Endodermal cell (in vitro differentiated cells): ENCODE data around the gene ZNF827. TPM values are rescaled to one million over a fixed set of nuclear protein-coding genes. Genes with fewer than 3 reads are reported as not detected.

Source experiments
- DNase-seq: peaks from one replicate; pipeline ENCODE4 v3.0.0-alpha.2; 2017
- H3K27ac ChIP-seq: 2 replicates; pipeline ENCODE4 v1.5.1; 2013; ENCODE audit warnings: mild to moderate bottlenecking, low read depth, low read length, moderate library complexity
- H3K27me3 ChIP-seq: 2 replicates; pipeline ENCODE4 v1.6.1; 2013; ENCODE audit warnings: mild to moderate bottlenecking, low read length, moderate library complexity; ENCODE audit not compliant: insufficient read depth, control insufficient read depth, poor library complexity, severe bottlenecking
- H3K36me3 ChIP-seq: 2 replicates; pipeline ENCODE4 v1.7.0; 2013; ENCODE audit warnings: mild to moderate bottlenecking, low read length, moderate library complexity; ENCODE audit not compliant: control insufficient read depth, insufficient read depth
- H3K4me1 ChIP-seq: one replicate; pipeline ENCODE4 v1.7.0; 2013; ENCODE audit warnings: low read length; ENCODE audit not compliant: control insufficient read depth, insufficient read depth
- H3K4me3 ChIP-seq: 2 replicates; pipeline ENCODE4 v1.5.1; 2013; ENCODE audit warnings: mild to moderate bottlenecking, low read length, moderate library complexity
- H3K9ac ChIP-seq: 2 replicates; pipeline ENCODE4 v1.6.1; 2013; ENCODE audit warnings: mild to moderate bottlenecking, low read length, moderate library complexity; ENCODE audit not compliant: poor library complexity, severe bottlenecking; ENCODE audit errors: extremely low read depth
- H3K9me3 ChIP-seq: 2 replicates; pipeline ENCODE4 v1.6.1; 2013; ENCODE audit warnings: mild to moderate bottlenecking, low read length, moderate library complexity; ENCODE audit not compliant: control insufficient read depth
- H3K27ac Mint-ChIP-seq: 2 replicates; pipeline ENCODE4 v1.8.0; 2020; ENCODE audit warnings: mixed read lengths
- H3K27me3 Mint-ChIP-seq: 2 replicates; pipeline ENCODE4 v1.8.0; 2021; ENCODE audit warnings: mild to moderate bottlenecking, mixed read lengths; ENCODE audit not compliant: insufficient read depth
- H3K36me3 Mint-ChIP-seq: 2 replicates; pipeline ENCODE4 v1.8.0; 2020; ENCODE audit warnings: low read depth, mixed read lengths
- H3K4me1 Mint-ChIP-seq: 2 replicates; pipeline ENCODE4 v1.8.0; 2020; ENCODE audit warnings: mixed read lengths
- H3K4me3 Mint-ChIP-seq: 2 replicates; pipeline ENCODE4 v1.8.0; 2020; ENCODE audit warnings: mild to moderate bottlenecking, moderate library complexity, mixed read lengths
- H3K9me3 Mint-ChIP-seq: 2 replicates; pipeline ENCODE4 v1.8.0; 2020; ENCODE audit warnings: mild to moderate bottlenecking, mixed read lengths
- CTCF ChIP-seq: fragments of 200-600 bp; sonication (generic); conservative IDR thresholded peaks from 2 replicates; pipeline ENCODE4 v1.5.0; 2021; ENCODE audit warnings: antibody characterized with exemption, mild to moderate bottlenecking
- WGBS, 2 experiments: methylation state at CpG; one replicate each; pipeline versions ENCODE4 v1.1.5 to v1.1.7; 2013; ENCODE audit warnings: missing lambda C conversion rate in 2 of 2, mixed read lengths in 1 of 2; ENCODE audit not compliant: insufficient coverage in 1 of 2, insufficient read length in 1 of 2; 5-methylcytosine and 5-hydroxymethylcytosine counted together
- total RNA-seq, 2 donors: library from RNA; stranded (reverse); fragmentation: NEBNext Ultra II Directional in 1 of 2; extraction: Animal tissue kit (Norgen Biotek cat#: 25700) in 1 of 2; gene quantifications; 2 replicates in 1 of 2; 3 replicates in 1 of 2; pipeline ENCODE4 v1.2.1, GENCODE V29; 2021

The ZNF827 gene
- total RNA-seq, 2 donors from 2014 or later: 33.0 to 34.9 TPM

DNA sequence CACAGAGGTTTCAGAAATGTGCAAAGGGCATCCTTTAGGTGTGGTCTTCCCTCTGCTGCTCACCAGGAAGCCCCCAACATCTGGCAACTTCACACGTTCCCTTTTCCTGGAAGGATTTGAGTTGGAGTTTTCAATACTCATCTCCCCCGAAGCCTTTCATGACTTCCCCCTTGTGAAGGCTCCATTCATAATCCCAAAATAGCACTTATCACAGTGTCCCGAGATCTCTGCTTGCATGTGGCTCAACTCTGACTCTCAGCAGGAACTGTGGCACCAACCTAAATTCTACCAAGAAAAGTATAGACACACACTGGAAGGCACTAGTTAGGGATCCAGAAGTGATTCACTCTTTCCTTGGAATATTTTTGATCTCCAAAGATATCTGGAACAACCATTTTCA is 40.5 kb upstream of the ZNF827 start:
- 71 to 83% methylated on average over 2 to 3 of the region's 3 CpGs for WGBS, 2 experiments
- Histone ChIP-seq H3K27me3 (peaks cover 35% of the 10 kb centered on the region), H3K9ac (no peak overlapping the region), H3K36me3 (no peaks in the 10 kb centered on the region), H3K27ac (no peak overlapping the region), H3K4me3 (no peak overlapping the region), H3K9me3 (no peaks in the 10 kb centered on the region), H3K4me1 (peaks cover 9% of the 10 kb centered on the region)
- no peak for TF ChIP-seq CTCF
- peaks cover 30% of the 10 kb centered on the region for H3K27me3 Mint-ChIP-seq
- no peak overlapping the region for H3K27ac Mint-ChIP-seq
- H3K36me3 Mint-ChIP-seq: no peaks in the 10 kb centered on the region
- H3K4me3 Mint-ChIP-seq: no peak overlapping the region
- H3K4me1 Mint-ChIP-seq: peaks cover 12% of the 10 kb centered on the region
- no peak for DNase-seq
- no peaks in the 10 kb centered on the region for H3K9me3 Mint-ChIP-seq

- H3K4me3 ChIP-seq: no peak overlapping the region
- H3K27me3 ChIP-seq: peaks cover 24% of the 10 kb centered on the region
- no peak for TF ChIP-seq CTCF
- H3K9me3 ChIP-seq: no peaks in the 10 kb centered on the region
- H3K9ac ChIP-seq: no peak overlapping the region
- Mint-ChIP-seq H3K4me3 (no peak overlapping the region), H3K27ac (no peak overlapping the region), H3K4me1 (peaks cover 12% of the 10 kb centered on the region), H3K36me3 (no peaks in the 10 kb centered on the region), H3K27me3 (peaks cover 28% of the 10 kb centered on the region), H3K9me3 (no peaks in the 10 kb centered on the region)
- WGBS, 2 experiments: 91 to 96% methylated on average over 4 of the region's 4 CpGs
- H3K27ac ChIP-seq: no peak overlapping the region
- no peak for DNase-seq
- no peaks in the 10 kb centered on the region for H3K36me3 ChIP-seq
- H3K4me1 ChIP-seq: peaks cover 9% of the 10 kb centered on the region
Observed at GRCh38 chr4:145976680-145977079, 38.1 kb upstream of the ZNF827 start.

DNA sequence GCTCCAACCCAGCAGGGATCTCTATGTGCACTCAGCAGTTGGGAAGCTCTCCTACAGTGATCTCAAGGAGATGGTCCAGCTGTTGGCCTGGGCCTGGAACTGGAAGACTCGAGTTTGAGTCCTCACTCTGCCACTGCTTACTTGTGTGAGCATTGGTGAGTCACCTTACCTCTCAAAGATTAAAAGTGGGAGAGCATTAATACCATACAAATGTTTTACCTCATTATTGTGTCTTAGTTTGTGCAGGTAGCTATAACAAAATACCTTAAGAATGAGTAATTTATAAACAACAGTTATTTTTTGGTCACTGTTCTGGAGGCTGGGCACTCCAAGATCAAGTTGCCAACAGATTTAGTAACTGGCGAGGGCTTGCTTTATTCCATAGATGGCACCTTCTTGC is 21.4 kb upstream of the ZNF827 start:
- TF ChIP-seq CTCF: no peak
- Mint-ChIP-seq H3K4me3 (no peak overlapping the region), H3K27me3 (peaks cover 1% of the 10 kb centered on the region), H3K9me3 (peaks cover 14% of the 10 kb centered on the region), H3K4me1 (no peaks in the 10 kb centered on the region), H3K27ac (no peak overlapping the region), H3K36me3 (no peaks in the 10 kb centered on the region)
- WGBS, 2 experiments: 88% methylated on average over 2 of the region's 2 CpGs; no CpG with 5 or more reads in 1 of the 2 experiments
- peaks cover 4% of the 10 kb centered on the region for H3K9me3 ChIP-seq
- no peaks in the 10 kb centered on the region for H3K27me3 ChIP-seq
- H3K4me3 ChIP-seq: no peak overlapping the region
- H3K36me3 ChIP-seq: no peaks in the 10 kb centered on the region
- no peak overlapping the region for H3K9ac ChIP-seq
- H3K4me1 ChIP-seq: no peaks in the 10 kb centered on the region
- no peak overlapping the region for H3K27ac ChIP-seq
- DNase-seq: no peak
